HG03025 (cell line): ENCODE data around the gene POLE3.
A peak's percentile ranks its signal among the peaks of the same experiment; 100 is the strongest.
"Not testable (repeated sequence)": the region's sequence is repeated elsewhere in the genome, so short reads cannot be mapped to it uniquely, and the experiment has no call there.

Source experiments
- ATAC-seq: cut with Tn5 transposase; IDR thresholded peaks from one replicate; pipeline ENCODE4 v1.9.1; 2021; ENCODE audit warnings: mild to moderate bottlenecking, moderate library complexity; ENCODE audit not compliant: unreplicated experiment, low FRiP score

The POLE3 gene

GRCh38 chr9:113410207-113410864 is at the start of gene POLE3, which contains the start of gene C9orf43:
Gene POLE3 (minus strand): TSS chr9:113410675. CDS start chr9:113410293, 382 bp downstream.
Gene C9orf43 (plus strand): TSS chr9:113410747. CDS start chr9:113413494, 2,747 bp downstream.
- ATAC-seq: peak; percentile 87

GRCh38 chr9:113456235-113456634 is 45.8 kb upstream of the POLE3 start:
- ATAC-seq: no peak

- ATAC-seq: no peak
Observed at GRCh38 chr9:113454914-113455761, 44.7 kb upstream of the POLE3 start.

- no peak for ATAC-seq
Observed at GRCh38 chr9:113452113-113452605, 41.7 kb upstream of the POLE3 start.

GRCh38 chr9:113449376-113449775 is 38.9 kb upstream of the POLE3 start:
- no peak for ATAC-seq

- no peak for ATAC-seq
Observed at GRCh38 chr9:113446323-113446740, 35.9 kb upstream of the POLE3 start.

GRCh38 chr9:113444736-113445135 is 34.3 kb upstream of the POLE3 start:
- no peak for ATAC-seq

- not testable (repeated sequence) for ATAC-seq
Observed at GRCh38 chr9:113437716-113438115, 27.2 kb upstream of the POLE3 start.

GRCh38 chr9:113436728-113437515 is 26.4 kb upstream of the POLE3 start:
- ATAC-seq: no peak

GRCh38 chr9:113431191-113431590 is 20.7 kb upstream of the POLE3 start:
- ATAC-seq: no peak

GRCh38 chr9:113428062-113428615 is 17.7 kb upstream of the POLE3 start:
- ATAC-seq: no peak

- ATAC-seq: no peak
Observed at GRCh38 chr9:113427629-113428028, 17.2 kb upstream of the POLE3 start.

- no peak for ATAC-seq
Observed at GRCh38 chr9:113426701-113427100, 16.2 kb upstream of the POLE3 start.

GRCh38 chr9:113425072-113425471 is 14.6 kb upstream of the POLE3 start:
- ATAC-seq: no peak

- no peak for ATAC-seq
Observed at GRCh38 chr9:113421726-113422125, 11.3 kb upstream of the POLE3 start.

GRCh38 chr9:113417370-113417769 is 6.9 kb upstream of the POLE3 start:
- no peak for ATAC-seq

- peak; percentile 98 for ATAC-seq
Observed at GRCh38 chr9:113416149-113416721, 5.8 kb upstream of the POLE3 start.

- ATAC-seq: peak; percentile 10
Observed at GRCh38 chr9:113409883-113410206, 630 bp downstream of the POLE3 start.

- no peak for ATAC-seq
Observed at GRCh38 chr9:113409481-113409880, 994 bp downstream of the POLE3 start.

- not testable (repeated sequence) for ATAC-seq
Observed at GRCh38 chr9:113406873-113407511, 3.5 kb downstream of the POLE3 start.
